OCI-LY7 (cell line): Measurements from ENCODE around the gene NDUFB10. TPM values are rescaled to one million over a fixed set of nuclear protein-coding genes. Genes with fewer than 3 reads are reported as not detected.

Experiments
- BruUV-seq: library from RNA; stranded (reverse); fragments of 400-500 nt; replicated peaks from 2 replicates; lab custom pipeline; 2021; lab: Mats Ljungman, UMichigan
- CTCF ChIA-PET: fragments of 300-600 bp; sonication (Branson Sonifier 250); formaldehyde crosslinking; loops from one replicate; lab custom pipeline; 2022; ENCODE audit warnings: antibody characterized with exemption; ENCODE audit not compliant: unreplicated experiment; lab: Charles Lee
- POLR2A ChIA-PET: fragments of 300-600 bp; sonication (Branson Sonifier 250); formaldehyde crosslinking; loops from one replicate; lab custom pipeline; 2022; ENCODE audit warnings: antibody characterized with exemption; lab: Charles Lee
- DNase-seq: peaks from one replicate; pipeline ENCODE4 v3.0.0-alpha.2; 2015; ENCODE audit warnings: low spot score
- H2AFZ ChIP-seq: fragments of 200-600 bp; sonication (generic), shearing (Covaris generic); 2 replicates; pipeline ENCODE4 v1.6.1; 2014; ENCODE audit warnings: mild to moderate bottlenecking, antibody characterized with exemption, low read length, moderate library complexity
- H3K27ac ChIP-seq: fragments of 200-600 bp; sonication (generic); 2 replicates; pipeline ENCODE4 v1.5.1; 2014; ENCODE audit warnings: mixed run types, low read depth, mild to moderate bottlenecking, moderate library complexity, low read length, inconsistent platforms; ENCODE audit not compliant: poor library complexity, severe bottlenecking
- H3K36me3 ChIP-seq: fragments of 200-600 bp; sonication (generic); 2 replicates; pipeline ENCODE4 v1.6.1; 2014; ENCODE audit warnings: mild to moderate bottlenecking, antibody characterized with exemption, low read length, moderate library complexity, mixed read lengths; ENCODE audit not compliant: insufficient read depth
- H3K4me1 ChIP-seq: fragments of 200-600 bp; sonication (generic); 2 replicates; pipeline ENCODE4 v1.5.1; 2014; ENCODE audit warnings: mild to moderate bottlenecking, low read length; ENCODE audit not compliant: insufficient read depth, poor library complexity, severe bottlenecking
- H3K4me2 ChIP-seq: fragments of 200-600 bp; sonication (generic); 2 replicates; pipeline ENCODE4 v1.6.1; 2014; ENCODE audit warnings: mild to moderate bottlenecking, low read length
- H3K4me3 ChIP-seq: fragments of 200-600 bp; sonication (generic); 2 replicates; pipeline ENCODE4 v1.5.1; 2014; ENCODE audit warnings: mild to moderate bottlenecking, low read depth, low read length; ENCODE audit not compliant: poor library complexity, severe bottlenecking
- H3K79me2 ChIP-seq: fragments of 200-600 bp; sonication (generic); 2 replicates; pipeline ENCODE4 v1.6.1; 2016; ENCODE audit warnings: low read depth, mild to moderate bottlenecking, low read length, moderate library complexity, mixed read lengths; ENCODE audit not compliant: insufficient read depth
- H3K9me2 ChIP-seq: fragments of 200-600 bp; sonication (generic); 2 replicates; pipeline ENCODE4 v1.6.1; 2016; ENCODE audit warnings: mild to moderate bottlenecking, low read length, mixed read lengths; ENCODE audit not compliant: insufficient read depth
- H3K9me3 ChIP-seq: fragments of 200-600 bp; sonication (generic); 2 replicates; pipeline ENCODE4 v1.6.1; 2014; ENCODE audit warnings: mild to moderate bottlenecking, mixed run types, low read length, mixed read lengths
- H4K20me1 ChIP-seq: fragments of 200-600 bp; sonication (generic); 2 replicates; pipeline ENCODE4 v1.6.1; 2014; ENCODE audit warnings: mild to moderate bottlenecking, antibody characterized with exemption, low read length, moderate library complexity, mixed read lengths; ENCODE audit not compliant: insufficient read depth
- CTCF ChIP-seq: fragments of 200-600 bp; sonication (generic); conservative IDR thresholded peaks from 2 replicates; pipeline ENCODE4 v1.5.1; 2014; ENCODE audit warnings: mild to moderate bottlenecking, antibody characterized with exemption, low read length, moderate library complexity, mixed read lengths
- EZH2phosphoT487 ChIP-seq: fragments of 200-600 bp; sonication (generic); IDR thresholded peaks from 2 replicates; pipeline ENCODE4 v1.6.1; 2018; ENCODE audit warnings: low read depth, borderline replicate concordance, mild to moderate bottlenecking, mixed run types, antibody characterized with exemption, low read length, moderate library complexity, mixed read lengths
- intact Hi-C: fragments of 100-400 bp; cut with micrococcal nuclease; formaldehyde crosslinking; loops from one replicate; pipeline ENCODE4 v1.10.0; 2022; ENCODE audit not compliant: unreplicated experiment
- total RNA-seq, 2 experiments: library from RNA; depleted of rRNA in 1 of 2; stranded (reverse); fragments of >200 nt in 1 of 2; shearing (Covaris generic) in 1 of 2; gene quantifications; 2 replicates each; pipeline ENCODE4 v1.2.3, GENCODE V29; 2014 to 2022

NDUFB10 gene
- total RNA-seq, 2 experiments from 2014 or later = 201 to 240 TPM

GRCh38 chr16:1973461-1974156 lies 14.3 kb downstream of the NDUFB10 start:
- Histone ChIP-seq H3K9me2 (no peaks in the 10 kb centered on the region), H3K27ac (no peak overlapping the region), H3K9me3 (no peaks in the 10 kb centered on the region), H3K4me2 (peak overlapping the region; percentile 76; the same call in 1 of the 2 replicates), H2AFZ (no peak overlapping the region), H3K4me1 (peaks cover 12% of the 10 kb centered on the region), H3K79me2 (peaks cover 28% of the 10 kb centered on the region), H4K20me1 (no peaks in the 10 kb centered on the region), H3K4me3 (peak overlapping the region; percentile 8), H3K36me3 (peaks cover 46% of the 10 kb centered on the region)
- CTCF ChIA-PET = no interaction called here
- no TSS peak for BruUV-seq
- no peak for DNase-seq
- POLR2A ChIA-PET = no interaction called here
- TF ChIP-seq CTCF (no peak), EZH2phosphoT487 (no peak)
- intact Hi-C loops = no loop called here

GRCh38 chr16:1974157-1975070 lies 15.1 kb downstream of the NDUFB10 start:
- no peak for DNase-seq
- H3K4me1 ChIP-seq = peaks cover 12% of the 10 kb centered on the region
- no peak overlapping the region for H3K4me3 ChIP-seq
- H3K27ac ChIP-seq = no peak overlapping the region
- ChIA-PET POLR2A (no interaction called here), CTCF (no interaction called here)
- no TSS peak for BruUV-seq
- H3K4me2 ChIP-seq = no peak overlapping the region
- no peak overlapping the region for H2AFZ ChIP-seq
- no peaks in the 10 kb centered on the region for H3K9me3 ChIP-seq
- H4K20me1 ChIP-seq = no peaks in the 10 kb centered on the region
- peaks cover 28% of the 10 kb centered on the region for H3K79me2 ChIP-seq
- intact Hi-C loops = no loop called here
- peaks cover 51% of the 10 kb centered on the region for H3K36me3 ChIP-seq
- TF ChIP-seq EZH2phosphoT487 = no peak
- TF ChIP-seq CTCF = no peak
- no peaks in the 10 kb centered on the region for H3K9me2 ChIP-seq
